NOMO-1 treated with DMSO at 0.1 percent for 48 hours (cell line): ENCODE data around the gene CARD19.

Source experiments
- DNase-seq: peaks from one replicate; lab custom pipeline; 2025; ENCODE audit not compliant: unreplicated experiment; lab: John Stamatoyannopoulos, UW

CARD19 gene

DNA sequence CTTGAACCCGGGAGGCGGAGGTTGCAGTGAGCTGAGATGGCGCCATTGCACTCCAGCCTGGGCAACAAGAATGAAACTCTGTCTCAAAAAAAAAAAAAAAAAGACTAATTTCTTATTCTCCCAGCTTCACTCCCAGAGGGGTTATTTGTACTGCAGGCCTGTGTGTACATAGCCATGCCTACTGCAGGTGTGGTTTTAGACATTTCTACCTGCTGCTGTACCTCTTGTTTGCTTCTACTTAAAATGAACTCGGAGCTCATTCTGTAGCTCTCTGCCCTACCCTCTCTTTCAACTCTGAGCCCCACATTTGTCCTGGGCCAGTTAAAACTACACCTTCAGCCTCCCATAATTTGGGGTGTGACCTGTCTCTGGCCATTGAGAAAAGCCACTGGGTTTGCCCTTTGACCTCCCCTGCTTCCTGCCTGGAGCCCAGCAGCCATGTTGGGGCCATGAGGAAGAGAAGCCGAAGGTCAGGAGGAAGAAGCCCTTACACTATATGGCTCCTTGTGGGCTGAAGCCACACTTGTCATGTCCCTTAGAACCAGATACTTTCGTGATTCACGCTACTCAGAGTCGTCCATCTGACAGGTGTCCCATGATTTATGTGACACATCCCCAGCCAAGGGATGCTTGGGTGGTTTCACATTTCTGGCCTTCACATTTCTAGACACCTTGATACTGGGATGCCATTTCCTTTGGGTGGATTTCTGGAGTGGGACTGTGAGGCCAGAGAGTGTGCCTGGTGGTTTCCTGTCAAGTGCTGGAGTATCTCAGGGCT, 9.4 kb upstream of the CARD19 start:
- DNase-seq = no peak

DNA sequence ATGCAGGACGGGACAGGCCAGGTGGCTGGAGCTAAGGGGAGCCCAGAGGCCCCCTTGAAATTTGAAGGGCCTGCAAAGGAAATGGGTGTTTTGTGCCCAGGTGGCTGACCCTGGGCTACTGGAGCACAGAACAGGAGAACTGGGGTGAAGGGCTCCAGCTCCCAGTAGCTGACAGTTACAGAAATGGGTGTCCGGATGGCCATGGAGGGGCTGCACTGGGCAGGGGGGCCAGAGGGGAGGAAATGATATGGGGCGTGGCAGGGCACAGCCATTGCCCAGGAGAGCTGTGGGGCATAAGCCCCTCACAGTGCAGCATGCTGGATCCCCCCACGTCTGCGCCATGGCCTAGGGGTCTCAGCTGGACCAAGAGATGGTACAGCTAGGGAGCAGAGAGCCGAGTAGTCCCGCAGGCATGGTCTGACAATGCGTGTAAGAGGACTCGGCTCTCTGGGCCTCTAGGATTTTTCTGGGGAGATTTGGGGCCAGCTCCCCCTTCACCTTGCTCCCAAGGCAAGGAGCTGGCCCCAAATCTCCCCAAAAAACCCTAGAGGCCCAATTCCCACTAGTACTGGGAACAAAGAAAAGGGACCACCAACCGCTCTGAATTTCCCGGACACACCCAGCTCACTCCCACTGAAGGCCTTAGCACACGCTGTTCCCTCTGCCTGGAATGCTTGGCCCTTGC, 7.9 kb upstream of the CARD19 start:
- DNase-seq = no peak

DNA sequence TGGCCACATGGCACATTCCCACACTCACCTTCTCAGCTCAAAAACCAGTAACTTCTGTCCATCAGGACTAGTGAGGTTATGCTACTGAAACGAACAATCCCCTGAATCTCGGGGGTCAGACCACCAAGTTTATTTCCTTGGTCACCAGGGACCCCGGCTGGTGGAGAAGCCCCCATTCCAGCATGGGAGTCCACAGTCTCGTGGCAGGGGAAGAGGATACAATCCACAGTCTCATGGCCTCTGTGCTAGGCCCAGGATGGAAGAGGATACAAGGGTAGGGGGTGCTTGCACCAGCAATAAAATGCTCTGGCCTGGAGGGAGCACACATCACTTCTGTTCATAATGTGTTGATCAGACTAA, 7.4 kb upstream of the CARD19 start:
- no peak for DNase-seq

DNA sequence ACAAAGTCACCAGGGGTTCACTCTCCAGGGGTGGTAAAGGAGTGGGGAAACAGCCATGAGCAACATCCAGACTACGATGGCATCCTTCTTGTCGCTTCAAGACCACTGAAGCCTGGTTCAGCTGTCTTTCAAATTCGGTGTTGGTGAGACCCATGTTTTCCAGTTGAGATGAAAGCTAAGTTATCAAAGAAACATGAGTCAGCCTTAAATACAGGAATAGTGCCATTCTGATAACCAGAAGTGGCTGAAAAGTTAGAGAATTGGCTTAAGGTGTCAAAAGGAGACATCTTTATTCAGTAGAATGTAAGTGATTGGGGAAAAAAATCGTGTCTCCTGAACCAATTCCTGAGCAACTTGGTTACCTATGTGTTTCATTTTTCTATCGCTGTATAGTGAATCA, 7.0 kb upstream of the CARD19 start:
- DNase-seq = no peak

DNA sequence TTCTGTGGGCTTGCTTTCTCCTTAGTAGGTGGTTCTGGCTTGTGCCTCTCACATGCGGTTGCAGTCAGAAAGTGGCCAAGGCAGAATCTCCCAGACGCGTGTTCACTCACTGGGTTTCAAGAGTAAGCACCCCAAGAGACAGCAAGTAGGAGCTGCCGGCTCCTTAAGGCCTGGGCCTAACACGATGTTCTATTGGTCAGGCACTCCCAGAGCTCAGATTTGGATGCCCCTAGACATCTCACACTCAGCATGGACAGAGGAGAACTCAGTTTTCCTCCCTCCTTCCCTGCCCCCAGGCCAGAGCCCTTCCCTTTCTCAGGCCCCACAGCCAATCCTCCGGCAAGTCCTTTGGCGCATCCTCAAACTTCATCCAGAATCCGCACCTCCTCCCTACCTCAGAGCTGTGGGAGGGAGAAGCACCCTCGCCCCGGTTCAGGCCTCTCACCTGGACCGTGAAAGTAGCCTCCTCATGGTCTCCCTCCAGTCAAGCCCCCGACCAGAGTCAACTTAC, 6.5 kb upstream of the CARD19 start:
- no peak for DNase-seq

DNA sequence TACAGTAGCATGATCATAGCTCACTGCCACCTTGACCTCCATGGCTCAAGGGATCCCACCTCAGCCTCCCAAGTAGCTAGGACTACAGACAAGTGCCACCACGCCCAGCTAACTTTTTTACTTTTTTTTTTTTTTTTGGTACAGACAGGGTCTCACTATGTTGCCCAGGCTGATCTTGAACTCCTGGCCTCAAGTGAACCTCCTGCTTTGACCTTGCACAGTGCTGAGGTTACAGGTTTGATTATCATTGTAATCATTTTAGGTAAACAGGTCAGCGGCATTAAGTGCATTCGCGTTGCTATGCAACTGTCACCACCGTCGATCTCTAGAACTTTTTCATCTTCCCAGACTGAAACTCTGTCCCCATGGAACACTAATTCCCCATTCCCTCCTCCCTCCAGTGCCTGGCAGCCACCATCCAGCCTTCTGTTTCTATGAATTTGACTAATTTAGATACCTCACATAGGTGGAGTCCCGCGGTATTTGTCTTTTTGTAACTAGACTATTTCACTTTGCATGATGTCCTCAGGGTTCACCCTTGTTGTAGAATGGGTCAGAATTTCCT, 5.8 kb upstream of the CARD19 start:
- no peak for DNase-seq

DNA sequence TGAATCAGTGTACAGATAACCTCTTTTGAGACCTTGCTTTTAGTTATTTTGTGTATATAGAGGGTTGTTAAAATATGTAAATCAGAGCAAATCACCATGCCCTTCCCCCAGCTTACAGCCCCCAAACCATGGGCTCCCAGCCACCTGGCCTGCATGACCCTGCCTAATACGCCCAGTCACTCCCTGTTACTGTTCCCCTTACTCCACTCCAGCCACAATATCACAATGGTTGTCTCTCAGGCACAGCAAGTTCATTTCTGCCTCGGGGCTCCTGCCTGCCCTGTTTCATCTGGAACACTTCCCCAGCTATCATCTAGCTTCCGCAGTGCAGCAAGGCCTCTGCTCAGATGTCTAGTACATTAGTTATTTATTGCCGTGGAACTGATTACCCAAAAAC, 5.0 kb upstream of the CARD19 start:
- DNase-seq = no peak

DNA sequence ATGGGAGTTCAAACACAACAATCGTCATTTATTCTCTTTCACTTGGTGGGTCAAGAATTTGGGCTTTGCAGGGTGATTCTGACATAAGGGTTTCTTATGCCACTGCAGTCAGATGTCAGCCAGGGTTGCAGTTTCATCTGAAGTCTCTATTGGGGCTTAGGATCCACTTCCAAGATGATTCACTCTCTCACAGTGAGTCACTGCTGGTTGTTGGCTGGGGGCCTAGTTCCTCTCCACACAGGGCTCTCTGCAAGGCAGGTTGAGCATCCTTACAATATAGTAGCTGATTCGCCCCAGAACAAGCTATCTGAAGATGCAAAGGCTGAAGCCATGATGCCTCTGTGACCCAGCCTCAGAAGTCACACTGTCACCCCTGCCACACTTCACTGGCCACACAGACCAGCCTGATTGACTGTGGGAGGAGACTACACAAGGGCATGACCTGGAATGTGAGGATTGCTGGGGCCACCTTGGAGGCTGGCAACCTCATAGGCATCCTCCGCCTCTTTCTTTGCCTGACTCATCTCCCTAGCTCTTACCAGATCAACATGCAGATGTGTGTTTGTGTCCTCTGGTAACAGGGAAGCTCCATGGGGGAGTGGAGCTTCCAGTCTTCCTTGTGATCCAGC, 4.5 kb upstream of the CARD19 start:
- DNase-seq = peak; percentile 21

DNA sequence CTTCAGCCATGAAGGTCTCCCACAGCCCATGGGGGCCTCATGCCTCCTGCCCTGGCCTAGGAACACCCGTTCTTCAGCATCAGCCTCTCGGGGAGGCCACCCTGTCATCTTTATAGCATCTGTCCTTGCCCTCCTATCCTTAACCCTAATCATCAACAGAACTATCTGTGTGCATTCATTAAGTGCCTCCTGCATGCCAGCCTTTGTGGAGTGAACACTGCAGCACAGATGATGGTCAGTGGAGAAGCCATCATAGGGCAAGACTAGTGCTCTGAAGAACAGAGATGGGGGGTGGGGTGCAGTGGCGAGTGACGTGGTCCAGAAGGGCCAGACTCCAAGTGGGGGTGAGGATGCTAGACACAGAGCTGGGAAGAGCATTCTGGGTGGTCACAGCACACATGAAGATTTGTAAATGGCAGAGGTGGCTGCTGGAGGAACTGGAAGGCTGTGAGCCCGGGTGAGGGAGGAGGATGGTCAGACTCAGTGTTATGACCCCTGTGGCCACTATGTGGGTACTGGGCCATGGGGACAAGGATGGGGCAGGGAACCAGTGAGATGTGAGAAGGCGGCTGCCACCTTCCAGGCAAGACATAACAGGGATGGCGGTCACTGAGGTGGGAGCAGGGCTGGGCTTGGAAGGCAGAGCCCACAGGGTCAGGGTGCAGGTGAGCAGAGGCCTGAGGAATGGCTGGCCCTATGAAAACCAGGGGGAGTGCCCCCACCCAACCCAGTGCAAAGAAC, 3.6 kb upstream of the CARD19 start:
- DNase-seq = no peak

DNA sequence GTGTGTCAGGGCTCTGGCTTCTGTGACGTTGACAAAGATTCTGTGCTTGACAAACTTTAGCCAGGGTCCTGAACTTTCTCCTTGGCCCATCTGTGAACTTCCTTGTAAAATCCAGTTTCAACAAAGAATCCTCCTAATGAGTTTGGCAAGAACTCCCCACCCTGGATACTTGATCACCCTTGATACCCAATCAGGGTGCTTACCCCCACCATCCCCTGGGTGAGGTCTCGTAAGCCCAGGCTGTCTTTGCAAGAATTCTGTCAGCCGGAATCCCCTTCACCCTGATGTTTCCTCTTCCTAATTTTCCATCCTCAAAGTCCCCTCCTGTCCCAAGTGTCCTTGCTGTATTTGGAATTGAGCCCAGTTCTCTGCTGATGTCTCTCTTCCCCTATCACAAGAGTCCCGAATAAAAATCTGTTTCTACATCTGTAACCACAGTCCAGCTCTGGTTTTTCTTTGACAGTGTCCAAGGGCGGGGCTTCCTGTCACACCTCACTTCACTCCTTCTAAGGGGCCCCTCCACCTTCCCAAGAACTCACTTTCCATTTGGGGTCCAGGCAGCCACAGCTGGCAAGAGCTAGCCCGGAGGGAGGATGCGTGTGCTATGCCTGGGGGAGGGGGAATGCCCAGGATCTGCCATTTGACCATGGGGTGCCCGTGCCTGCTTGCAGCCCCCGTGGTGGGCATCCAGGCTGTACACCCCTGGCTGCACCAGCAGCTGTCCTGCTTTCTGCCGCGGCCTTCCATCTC, 2.7 kb upstream of the CARD19 start:
- peak; percentile 47 for DNase-seq

DNA sequence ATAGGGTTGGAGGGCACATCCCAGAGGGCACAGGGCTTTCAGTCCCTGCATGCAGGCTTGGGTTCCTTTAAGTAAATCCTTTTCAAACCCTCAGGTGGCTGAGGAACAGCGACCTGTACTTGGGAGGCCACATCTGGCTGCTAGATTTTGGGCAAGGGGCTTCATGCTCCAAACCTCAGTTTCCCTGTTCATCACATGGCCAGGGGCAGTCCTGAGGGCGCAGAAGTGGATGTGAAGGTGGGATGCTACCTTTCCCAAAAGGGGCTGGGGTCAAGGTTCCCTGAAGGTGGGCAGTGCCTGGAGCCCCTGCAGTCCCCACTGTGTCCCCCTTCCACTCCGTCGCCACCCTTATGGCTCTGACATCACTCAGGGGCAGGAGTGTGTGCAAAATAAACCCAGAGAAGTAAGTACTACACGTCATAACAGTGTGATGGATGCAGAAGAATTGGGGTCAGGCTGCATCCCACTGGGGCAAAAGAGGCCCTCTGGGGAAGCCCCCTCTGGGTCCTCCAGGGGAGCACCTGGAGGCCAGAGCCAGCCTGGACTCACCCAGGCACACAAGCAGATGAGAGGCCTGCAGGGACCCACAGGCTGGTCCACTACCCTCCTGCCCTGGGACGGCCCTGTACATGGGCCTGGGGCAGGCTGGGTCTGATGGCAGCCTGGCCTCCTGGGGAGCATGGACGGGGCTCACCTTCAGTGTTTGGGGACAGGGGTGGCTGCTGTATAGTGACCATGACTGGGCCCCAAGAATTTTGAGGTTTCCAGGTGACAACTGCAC, 1.9 kb upstream of the CARD19 start:
- DNase-seq = no peak

DNA sequence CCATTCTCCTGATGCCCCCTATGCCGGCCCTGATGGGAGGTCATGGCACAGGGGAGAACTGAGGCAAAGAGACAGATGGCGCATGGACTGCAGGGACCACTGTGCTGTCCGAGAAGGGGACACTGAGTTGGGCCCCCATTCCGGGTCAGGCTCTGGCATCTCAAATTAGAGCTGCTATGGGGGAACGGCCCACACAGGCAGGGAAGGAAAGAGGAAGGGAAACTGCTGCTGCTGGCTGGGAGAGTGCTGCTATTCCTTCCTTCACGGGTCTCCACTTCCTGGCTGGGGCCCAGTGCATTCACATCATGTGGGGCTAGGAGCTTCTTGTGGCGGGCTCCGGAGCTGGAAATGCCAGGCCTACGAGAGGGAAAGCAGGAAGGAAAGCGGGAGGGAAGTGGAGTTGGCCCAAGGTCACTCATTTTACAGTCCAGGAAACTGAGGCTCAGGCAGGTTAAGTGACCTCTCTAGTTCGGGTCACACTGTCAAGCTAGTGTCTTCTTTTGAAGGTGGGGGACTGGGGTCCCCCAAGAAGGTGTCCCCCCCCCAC, 1.3 kb upstream of the CARD19 start:
- DNase-seq = peak; percentile 88

DNA sequence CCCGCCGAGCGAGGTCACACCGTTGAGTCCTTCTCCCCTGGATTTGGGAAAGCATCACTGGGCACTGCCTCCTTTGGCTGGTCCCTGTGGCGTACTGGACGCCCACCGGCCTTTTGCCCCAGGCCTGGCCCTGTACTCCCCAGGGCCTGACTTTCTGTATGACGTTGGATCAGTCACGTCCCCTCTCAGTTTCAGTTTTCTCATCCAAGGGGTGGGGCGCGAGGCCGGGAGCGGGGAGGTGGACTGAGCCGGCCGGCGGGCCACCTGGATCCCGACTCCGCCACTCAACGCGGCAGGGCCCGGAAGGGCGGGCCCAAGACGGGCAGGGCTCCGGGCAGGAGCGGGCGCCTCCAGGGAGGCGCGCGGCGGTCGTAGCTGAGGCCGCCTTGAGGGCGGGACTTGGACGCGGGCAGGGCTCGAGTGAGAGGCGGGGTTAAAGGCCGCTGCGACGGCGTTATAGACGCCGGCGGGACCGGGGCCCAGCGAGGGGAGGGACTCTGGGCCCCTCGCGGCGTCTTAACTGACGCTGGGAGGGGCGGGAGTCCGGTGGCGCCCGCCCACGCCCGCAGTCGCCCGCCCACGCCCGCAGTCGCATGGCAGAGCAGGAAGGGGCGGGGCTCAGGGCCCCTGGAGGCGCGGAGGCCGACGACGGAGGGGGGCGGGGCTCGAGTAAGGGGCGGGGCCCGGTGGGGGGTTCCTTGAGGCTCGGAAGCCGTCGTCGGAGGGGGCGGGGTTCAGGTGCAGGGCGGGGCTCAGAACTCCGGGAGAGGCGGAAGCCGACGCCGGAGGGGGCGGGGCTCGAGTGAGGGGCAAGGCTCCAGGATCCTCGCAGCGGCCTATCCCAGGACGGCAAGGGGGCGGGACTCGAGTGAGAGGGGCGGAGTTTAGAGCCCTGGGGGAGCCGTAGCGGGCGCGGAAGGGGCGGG, 549 bp upstream of the CARD19 start:
- peak; percentile 100 for DNase-seq

DNA sequence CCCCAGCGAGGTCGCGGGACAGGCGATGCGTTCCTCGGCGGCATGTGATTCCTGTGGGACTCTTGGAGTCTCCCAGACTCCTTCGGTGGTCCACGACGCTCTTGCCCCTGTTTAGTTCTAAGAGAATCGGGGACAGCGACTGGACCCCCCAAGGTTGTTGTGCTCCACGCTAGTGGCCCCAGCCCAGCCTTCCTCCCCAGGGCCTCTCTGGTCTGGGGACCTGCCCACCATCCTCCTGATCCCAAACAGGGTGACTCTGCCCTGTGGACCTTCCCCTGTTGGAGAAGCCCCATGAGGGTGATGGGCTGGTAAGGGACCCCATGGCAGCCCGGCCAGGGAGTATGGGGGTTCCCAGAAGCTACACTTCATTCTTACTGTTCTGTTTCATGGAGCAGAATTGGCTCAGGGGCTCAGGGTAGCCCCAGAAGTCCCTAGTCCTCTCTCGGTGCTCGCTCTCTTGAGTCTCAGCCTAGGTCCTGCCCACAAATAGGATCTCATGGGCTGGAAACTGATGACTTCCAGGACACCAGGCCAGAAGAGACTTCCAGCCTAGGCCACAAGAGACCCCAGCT, 880 bp downstream of the CARD19 start:
- DNase-seq = no peak

DNA sequence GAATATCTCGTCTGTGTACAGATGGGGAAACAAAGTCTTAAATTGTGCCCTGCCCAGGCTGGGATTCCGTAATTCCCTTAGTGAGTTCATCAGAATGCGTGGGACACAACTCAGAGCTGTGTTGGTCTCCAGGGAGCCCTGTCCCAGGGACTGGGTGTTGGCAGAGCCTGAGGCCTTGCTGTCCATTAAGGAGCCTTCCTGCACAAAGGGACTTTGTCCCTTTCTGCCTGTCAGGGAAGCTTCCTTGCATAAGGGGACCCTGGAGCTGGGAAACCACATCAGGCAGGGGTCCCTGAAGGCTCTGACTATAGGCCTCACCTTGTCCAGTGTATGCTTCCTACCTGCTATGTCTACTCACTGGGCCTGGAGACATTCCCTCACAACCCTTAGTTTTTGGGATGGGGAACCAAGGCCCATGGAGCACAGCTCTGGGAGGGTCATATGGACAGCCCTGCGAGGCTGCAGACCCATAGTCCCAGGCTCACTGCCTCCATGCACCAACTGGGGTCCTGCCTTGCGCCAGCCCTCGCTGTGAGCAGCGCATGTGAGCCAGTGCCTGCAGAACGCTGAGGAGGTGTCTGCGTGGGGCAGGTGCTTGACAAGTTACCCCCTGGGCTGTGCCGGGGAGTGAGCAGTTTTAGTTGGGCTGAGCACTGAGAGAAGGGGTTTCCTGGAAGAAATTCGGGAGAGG, 1.6 kb downstream of the CARD19 start:
- no peak for DNase-seq

DNA sequence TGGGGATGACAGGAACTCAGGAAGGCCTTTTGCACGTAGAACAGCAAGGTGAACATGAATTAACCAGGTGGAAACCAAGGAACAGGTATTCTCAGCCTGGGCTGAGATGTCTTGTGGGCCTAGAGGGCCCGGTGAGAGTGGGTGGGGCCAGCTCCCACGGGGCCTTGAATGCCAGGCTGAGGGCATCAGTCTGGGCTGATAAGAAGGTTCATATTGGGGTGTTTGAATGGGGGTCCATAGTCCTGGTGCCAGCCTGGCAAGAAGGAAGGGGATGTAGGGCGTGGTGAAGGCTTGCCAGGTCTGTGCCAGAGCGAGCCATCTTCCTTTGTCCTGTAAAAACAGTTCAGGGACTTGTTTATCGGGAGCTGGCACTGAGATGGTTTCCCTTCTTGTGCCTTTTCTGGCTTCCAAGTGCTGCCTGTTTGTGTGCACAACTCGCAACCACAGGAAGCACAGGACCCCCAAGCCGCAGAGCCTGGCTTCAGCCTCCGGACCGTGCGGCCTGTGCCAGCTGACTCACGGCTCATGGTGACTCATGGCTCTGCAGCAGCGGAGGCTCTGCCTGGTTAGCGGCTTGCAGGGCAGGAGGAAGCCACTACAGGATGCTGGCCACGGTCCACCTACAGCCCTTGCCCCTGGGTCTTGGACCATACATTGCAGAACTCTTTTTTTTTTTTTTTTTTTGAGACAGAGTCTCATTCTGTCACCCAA, 2.4 kb downstream of the CARD19 start:
- DNase-seq = peak; percentile 86
